PC-9 (cell line): Measurements from ENCODE around the gene CDC42EP3.

ENCODE experiments used
- EZH2 ChIP-seq: fragments of 200-600 bp; sonication (generic); IDR thresholded peaks from 2 replicates; pipeline ENCODE4 v1.8.0; 2017; ENCODE audit warnings: antibody characterized with exemption, low read depth
- TF ChIP-seq, protein P1 (sequence below): fragments of 200-600 bp; sonication (generic); conservative IDR thresholded peaks from 2 replicates; pipeline ENCODE4 v1.6.1; 2017; ENCODE audit warnings: mixed run types, antibody characterized with exemption, mild to moderate bottlenecking, moderate library complexity

DNA sequence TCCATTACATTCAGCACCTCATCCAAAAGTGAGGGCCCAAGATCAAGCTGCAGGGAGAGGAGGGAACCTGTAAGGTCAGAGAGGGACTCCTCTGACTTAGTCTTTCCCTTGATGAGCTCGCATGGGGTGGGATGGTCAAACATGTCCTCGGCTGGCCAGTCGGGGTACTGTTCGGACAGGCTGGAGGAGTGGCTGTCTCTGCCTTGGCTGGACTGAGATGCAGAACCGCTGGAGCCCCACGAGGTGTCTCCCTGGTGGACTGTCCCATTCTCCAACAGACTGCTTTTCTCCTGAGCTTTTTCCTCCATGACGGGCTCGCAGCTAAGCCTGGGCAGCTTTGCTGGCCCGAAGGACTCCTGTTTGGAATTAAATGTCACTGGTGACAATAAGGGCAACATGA is 25.6 kb downstream of the CDC42EP3 start:
- TF ChIP-seq, protein P1, sequence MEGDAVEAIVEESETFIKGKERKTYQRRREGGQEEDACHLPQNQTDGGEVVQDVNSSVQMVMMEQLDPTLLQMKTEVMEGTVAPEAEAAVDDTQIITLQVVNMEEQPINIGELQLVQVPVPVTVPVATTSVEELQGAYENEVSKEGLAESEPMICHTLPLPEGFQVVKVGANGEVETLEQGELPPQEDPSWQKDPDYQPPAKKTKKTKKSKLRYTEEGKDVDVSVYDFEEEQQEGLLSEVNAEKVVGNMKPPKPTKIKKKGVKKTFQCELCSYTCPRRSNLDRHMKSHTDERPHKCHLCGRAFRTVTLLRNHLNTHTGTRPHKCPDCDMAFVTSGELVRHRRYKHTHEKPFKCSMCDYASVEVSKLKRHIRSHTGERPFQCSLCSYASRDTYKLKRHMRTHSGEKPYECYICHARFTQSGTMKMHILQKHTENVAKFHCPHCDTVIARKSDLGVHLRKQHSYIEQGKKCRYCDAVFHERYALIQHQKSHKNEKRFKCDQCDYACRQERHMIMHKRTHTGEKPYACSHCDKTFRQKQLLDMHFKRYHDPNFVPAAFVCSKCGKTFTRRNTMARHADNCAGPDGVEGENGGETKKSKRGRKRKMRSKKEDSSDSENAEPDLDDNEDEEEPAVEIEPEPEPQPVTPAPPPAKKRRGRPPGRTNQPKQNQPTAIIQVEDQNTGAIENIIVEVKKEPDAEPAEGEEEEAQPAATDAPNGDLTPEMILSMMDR = no peak
- no peak for TF ChIP-seq EZH2
